OCI-LY7 (cell line): ENCODE results near the gene LTA4H. TPM values are rescaled to one million over a fixed set of nuclear protein-coding genes. Genes with fewer than 3 reads are reported as not detected.

ENCODE experiments used
- BruUV-seq: library from RNA; stranded (reverse); fragments of 400-500 nt; replicated peaks from 2 replicates; lab custom pipeline; 2021; lab: Mats Ljungman, UMichigan
- CTCF ChIA-PET: fragments of 300-600 bp; sonication (Branson Sonifier 250); formaldehyde crosslinking; loops from one replicate; lab custom pipeline; 2022; ENCODE audit warnings: antibody characterized with exemption; ENCODE audit not compliant: unreplicated experiment; lab: Charles Lee
- POLR2A ChIA-PET: fragments of 300-600 bp; sonication (Branson Sonifier 250); formaldehyde crosslinking; loops from one replicate; lab custom pipeline; 2022; ENCODE audit warnings: antibody characterized with exemption; lab: Charles Lee
- DNase-seq: peaks from one replicate; pipeline ENCODE4 v3.0.0-alpha.2; 2015; ENCODE audit warnings: low spot score
- H2AFZ ChIP-seq: fragments of 200-600 bp; sonication (generic), shearing (Covaris generic); 2 replicates; pipeline ENCODE4 v1.6.1; 2014; ENCODE audit warnings: mild to moderate bottlenecking, antibody characterized with exemption, low read length, moderate library complexity
- H3K27ac ChIP-seq: fragments of 200-600 bp; sonication (generic); 2 replicates; pipeline ENCODE4 v1.5.1; 2014; ENCODE audit warnings: mixed run types, low read depth, mild to moderate bottlenecking, moderate library complexity, low read length, inconsistent platforms; ENCODE audit not compliant: poor library complexity, severe bottlenecking
- H3K36me3 ChIP-seq: fragments of 200-600 bp; sonication (generic); 2 replicates; pipeline ENCODE4 v1.6.1; 2014; ENCODE audit warnings: mild to moderate bottlenecking, antibody characterized with exemption, low read length, moderate library complexity, mixed read lengths; ENCODE audit not compliant: insufficient read depth
- H3K4me1 ChIP-seq: fragments of 200-600 bp; sonication (generic); 2 replicates; pipeline ENCODE4 v1.5.1; 2014; ENCODE audit warnings: mild to moderate bottlenecking, low read length; ENCODE audit not compliant: insufficient read depth, poor library complexity, severe bottlenecking
- H3K4me2 ChIP-seq: fragments of 200-600 bp; sonication (generic); 2 replicates; pipeline ENCODE4 v1.6.1; 2014; ENCODE audit warnings: mild to moderate bottlenecking, low read length
- H3K4me3 ChIP-seq: fragments of 200-600 bp; sonication (generic); 2 replicates; pipeline ENCODE4 v1.5.1; 2014; ENCODE audit warnings: mild to moderate bottlenecking, low read depth, low read length; ENCODE audit not compliant: poor library complexity, severe bottlenecking
- H3K79me2 ChIP-seq: fragments of 200-600 bp; sonication (generic); 2 replicates; pipeline ENCODE4 v1.6.1; 2016; ENCODE audit warnings: low read depth, mild to moderate bottlenecking, low read length, moderate library complexity, mixed read lengths; ENCODE audit not compliant: insufficient read depth
- H3K9me2 ChIP-seq: fragments of 200-600 bp; sonication (generic); 2 replicates; pipeline ENCODE4 v1.6.1; 2016; ENCODE audit warnings: mild to moderate bottlenecking, low read length, mixed read lengths; ENCODE audit not compliant: insufficient read depth
- H3K9me3 ChIP-seq: fragments of 200-600 bp; sonication (generic); 2 replicates; pipeline ENCODE4 v1.6.1; 2014; ENCODE audit warnings: mild to moderate bottlenecking, mixed run types, low read length, mixed read lengths
- H4K20me1 ChIP-seq: fragments of 200-600 bp; sonication (generic); 2 replicates; pipeline ENCODE4 v1.6.1; 2014; ENCODE audit warnings: mild to moderate bottlenecking, antibody characterized with exemption, low read length, moderate library complexity, mixed read lengths; ENCODE audit not compliant: insufficient read depth
- CTCF ChIP-seq: fragments of 200-600 bp; sonication (generic); conservative IDR thresholded peaks from 2 replicates; pipeline ENCODE4 v1.5.1; 2014; ENCODE audit warnings: mild to moderate bottlenecking, antibody characterized with exemption, low read length, moderate library complexity, mixed read lengths
- EZH2phosphoT487 ChIP-seq: fragments of 200-600 bp; sonication (generic); IDR thresholded peaks from 2 replicates; pipeline ENCODE4 v1.6.1; 2018; ENCODE audit warnings: low read depth, borderline replicate concordance, mild to moderate bottlenecking, mixed run types, antibody characterized with exemption, low read length, moderate library complexity, mixed read lengths
- intact Hi-C: fragments of 100-400 bp; cut with micrococcal nuclease; formaldehyde crosslinking; loops from one replicate; pipeline ENCODE4 v1.10.0; 2022; ENCODE audit not compliant: unreplicated experiment
- total RNA-seq, 2 experiments: library from RNA; depleted of rRNA in 1 of 2; stranded (reverse); fragments of >200 nt in 1 of 2; shearing (Covaris generic) in 1 of 2; gene quantifications; 2 replicates each; pipeline ENCODE4 v1.2.3, GENCODE V29; 2014 to 2022

LTA4H gene
- total RNA-seq, 2 experiments from 2014 or later: 86.7 to 122 TPM

GRCh38 chr12:96061864-96062453 lies 26.6 kb upstream of the LTA4H start:
- no peaks in the 10 kb centered on the region for H4K20me1 ChIP-seq
- no peaks in the 10 kb centered on the region for H3K9me2 ChIP-seq
- peak overlapping the region; percentile 46 for H3K4me2 ChIP-seq
- peaks cover 6% of the 10 kb centered on the region for H3K4me1 ChIP-seq
- intact Hi-C loops: loop anchor here (1.0 to 2.0 kb wide), 5 partner anchors 43 to 454 kb away; no protein-coding TSS in a partner anchor
- H3K79me2 ChIP-seq: no peaks in the 10 kb centered on the region
- no peak overlapping the region for H3K4me3 ChIP-seq
- TF ChIP-seq CTCF (peak; percentile 91), EZH2phosphoT487 (no peak)
- peak; percentile 87 for DNase-seq
- ChIA-PET CTCF (interaction anchor here (1.0 to 1.7 kb wide), 3 partner anchors 46 to 459 kb away, joined by 4 read pairs; no protein-coding TSS in a partner anchor), POLR2A (no interaction called here)
- no peaks in the 10 kb centered on the region for H3K36me3 ChIP-seq
- no peak overlapping the region for H3K27ac ChIP-seq
- BruUV-seq: no TSS peak
- no peak overlapping the region; the same call in 1 of the 2 replicates for H2AFZ ChIP-seq
- no peaks in the 10 kb centered on the region for H3K9me3 ChIP-seq

GRCh38 chr12:96061323-96061722 lies 25.9 kb upstream of the LTA4H start:
- H3K36me3 ChIP-seq: no peaks in the 10 kb centered on the region
- ChIA-PET CTCF (interaction anchor here (1.0 to 1.7 kb wide), 4 partner anchors 47 to 459 kb away, joined by 4 to 7 read pairs (median 4); no protein-coding TSS in a partner anchor), POLR2A (interaction anchor here (0.7 kb wide), 1 partner anchor 154 kb away, joined by 3 read pairs; no protein-coding TSS in a partner anchor)
- BruUV-seq: no TSS peak
- H4K20me1 ChIP-seq: no peaks in the 10 kb centered on the region
- no peak overlapping the region for H3K4me3 ChIP-seq
- intact Hi-C loops: no loop called here
- no peaks in the 10 kb centered on the region for H3K9me3 ChIP-seq
- no peaks in the 10 kb centered on the region for H3K9me2 ChIP-seq
- no peaks in the 10 kb centered on the region for H3K79me2 ChIP-seq
- DNase-seq: no peak
- peaks cover 6% of the 10 kb centered on the region for H3K4me1 ChIP-seq
- H3K4me2 ChIP-seq: no peak overlapping the region
- H3K27ac ChIP-seq: no peak overlapping the region
- TF ChIP-seq CTCF (no peak), EZH2phosphoT487 (no peak)
- no peak overlapping the region for H2AFZ ChIP-seq

GRCh38 chr12:96060041-96060440 lies 24.7 kb upstream of the LTA4H start:
- no TSS peak for BruUV-seq
- Histone ChIP-seq H3K36me3 (no peaks in the 10 kb centered on the region), H3K9me3 (no peaks in the 10 kb centered on the region), H3K9me2 (no peaks in the 10 kb centered on the region), H3K79me2 (no peaks in the 10 kb centered on the region), H3K4me3 (no peak overlapping the region), H2AFZ (no peak overlapping the region), H3K4me1 (peaks cover 6% of the 10 kb centered on the region), H3K27ac (no peak overlapping the region), H3K4me2 (no peak overlapping the region), H4K20me1 (no peaks in the 10 kb centered on the region)
- ChIA-PET POLR2A (interaction anchor here (0.6 kb wide), 1 partner anchor 398 kb away, joined by 6 read pairs; no protein-coding TSS in a partner anchor), CTCF (interaction anchor here (1.2 kb wide), 1 partner anchor 156 kb away, joined by 7 read pairs; no protein-coding TSS in a partner anchor)
- TF ChIP-seq EZH2phosphoT487: no peak
- no peak for TF ChIP-seq CTCF
- no peak for DNase-seq
- intact Hi-C loops: no loop called here
